SJCRH30 (cell line): Measurements from ENCODE around the gene ME3. TPM values are rescaled to one million over a fixed set of nuclear protein-coding genes. Genes with fewer than 3 reads are reported as not detected.

Source experiments
- DNase-seq, 2 experiments: peaks; one replicate each; pipeline ENCODE4 v3.0.0-alpha.2; 2015 to 2020
- H3K27ac ChIP-seq: fragments of 250-450 bp; sonication (Bioruptor Pico); 2 replicates; pipeline ENCODE4 v1.5.1; 2020; ENCODE audit warnings: mild to moderate bottlenecking, moderate library complexity
- H3K27me3 ChIP-seq: fragments of 250-450 bp; sonication (Bioruptor Pico); 2 replicates; pipeline ENCODE4 v1.5.1; 2020; ENCODE audit warnings: mild to moderate bottlenecking, moderate library complexity
- H3K36me3 ChIP-seq: fragments of 250-450 bp; sonication (Bioruptor Pico); 2 replicates; pipeline ENCODE4 v1.5.1; 2020; ENCODE audit warnings: mild to moderate bottlenecking, moderate library complexity
- H3K4me1 ChIP-seq: fragments of 250-450 bp; sonication (Bioruptor Pico); 2 replicates; pipeline ENCODE4 v1.5.1; 2020; ENCODE audit warnings: mild to moderate bottlenecking, moderate library complexity
- H3K4me3 ChIP-seq: fragments of 250-450 bp; sonication (Bioruptor Pico); 2 replicates; pipeline ENCODE4 v1.5.1; 2020; ENCODE audit warnings: mild to moderate bottlenecking, moderate library complexity
- H3K9me3 ChIP-seq: fragments of 250-450 bp; sonication (Bioruptor Pico); replicated peaks from 2 replicates; pipeline ENCODE4 v1.5.1; 2020; ENCODE audit warnings: mild to moderate bottlenecking, moderate library complexity
- total RNA-seq: library from RNA; depleted of rRNA; stranded (reverse); fragments of >200 nt; shearing (Covaris generic); gene quantifications from 2 replicates; pipeline ENCODE4 v1.2.3, GENCODE V29; 2014

ME3 gene
- total RNA-seq, 1 experiment from 2014 or later: not detected

- H3K4me1 ChIP-seq: peaks cover 35% of the 10 kb centered on the region
- H3K36me3 ChIP-seq: no peaks in the 10 kb centered on the region
- no peak overlapping the region for H3K27ac ChIP-seq
- no peak for DNase-seq
- no peak overlapping the region for H3K4me3 ChIP-seq
- no peaks in the 10 kb centered on the region for H3K27me3 ChIP-seq
- H3K9me3 ChIP-seq: no peaks in the 10 kb centered on the region
These were observed 213.4 kb downstream of the ME3 start for GRCh38 chr11:86459002-86459385.

GRCh38 chr11:86458294-86459001 lies 214.0 kb downstream of the ME3 start:
- Histone ChIP-seq H3K27me3 (no peaks in the 10 kb centered on the region), H3K4me3 (no peak overlapping the region), H3K4me1 (peaks cover 35% of the 10 kb centered on the region), H3K27ac (no peak overlapping the region), H3K9me3 (no peaks in the 10 kb centered on the region), H3K36me3 (no peaks in the 10 kb centered on the region)
- peak in 1 of 2 experiments; percentile 13 for DNase-seq

GRCh38 chr11:86456075-86456939 lies 216.1 kb downstream of the ME3 start:
- Histone ChIP-seq H3K27me3 (no peaks in the 10 kb centered on the region), H3K4me3 (no peak overlapping the region), H3K4me1 (peaks cover 31% of the 10 kb centered on the region), H3K9me3 (no peaks in the 10 kb centered on the region), H3K27ac (no peak overlapping the region), H3K36me3 (no peaks in the 10 kb centered on the region)
- peak; percentile 84 to 94 for DNase-seq

GRCh38 chr11:86453290-86454030 lies 219.0 kb downstream of the ME3 start:
- H3K9me3 ChIP-seq: no peaks in the 10 kb centered on the region
- no peak for DNase-seq
- H3K27me3 ChIP-seq: no peaks in the 10 kb centered on the region
- H3K4me3 ChIP-seq: no peak overlapping the region
- H3K27ac ChIP-seq: no peak overlapping the region
- peaks cover 2% of the 10 kb centered on the region; the same call in 1 of the 2 replicates for H3K4me1 ChIP-seq
- H3K36me3 ChIP-seq: no peaks in the 10 kb centered on the region

DNA sequence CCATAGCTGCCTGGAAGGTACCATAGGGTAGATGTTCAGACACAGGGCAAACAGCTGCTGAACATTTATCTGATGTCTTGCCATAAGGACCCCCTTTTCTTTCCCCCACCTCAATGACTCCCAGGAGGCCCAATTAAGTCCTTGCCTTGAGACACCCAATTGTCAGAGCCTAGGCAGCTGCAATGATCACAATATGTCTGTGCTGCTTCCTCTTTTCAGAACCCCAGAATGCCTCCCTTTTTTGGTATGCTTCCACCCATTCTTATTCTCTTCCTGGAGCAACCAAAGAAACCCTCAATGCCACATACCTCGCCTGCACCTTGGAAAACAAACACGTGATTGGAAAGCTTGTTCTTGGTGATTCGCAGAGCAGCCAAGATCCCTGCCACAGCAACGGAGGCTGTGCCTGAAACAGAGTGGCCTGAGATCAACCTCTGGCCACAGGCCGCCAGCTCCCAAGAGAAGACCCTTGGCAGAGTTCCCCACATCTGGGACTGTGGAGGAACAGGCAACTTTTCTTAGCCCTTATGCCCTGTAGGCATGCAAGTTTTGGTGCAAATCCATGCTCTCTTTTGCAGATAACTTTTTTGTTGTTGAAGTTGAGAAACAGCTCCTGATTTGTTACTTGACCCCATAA lies 222.3 kb downstream of the ME3 start:
- no peak for DNase-seq
- Histone ChIP-seq H3K36me3 (no peaks in the 10 kb centered on the region), H3K27me3 (no peaks in the 10 kb centered on the region), H3K4me1 (no peaks in the 10 kb centered on the region), H3K4me3 (no peak overlapping the region), H3K9me3 (no peaks in the 10 kb centered on the region), H3K27ac (no peak overlapping the region)

GRCh38 chr11:86447763-86448480 lies 224.5 kb downstream of the ME3 start:
- no peaks in the 10 kb centered on the region for H3K4me1 ChIP-seq
- no peak for DNase-seq
- no peak overlapping the region for H3K4me3 ChIP-seq
- H3K27me3 ChIP-seq: no peaks in the 10 kb centered on the region
- no peaks in the 10 kb centered on the region for H3K36me3 ChIP-seq
- no peak overlapping the region for H3K27ac ChIP-seq
- no peaks in the 10 kb centered on the region for H3K9me3 ChIP-seq

DNA sequence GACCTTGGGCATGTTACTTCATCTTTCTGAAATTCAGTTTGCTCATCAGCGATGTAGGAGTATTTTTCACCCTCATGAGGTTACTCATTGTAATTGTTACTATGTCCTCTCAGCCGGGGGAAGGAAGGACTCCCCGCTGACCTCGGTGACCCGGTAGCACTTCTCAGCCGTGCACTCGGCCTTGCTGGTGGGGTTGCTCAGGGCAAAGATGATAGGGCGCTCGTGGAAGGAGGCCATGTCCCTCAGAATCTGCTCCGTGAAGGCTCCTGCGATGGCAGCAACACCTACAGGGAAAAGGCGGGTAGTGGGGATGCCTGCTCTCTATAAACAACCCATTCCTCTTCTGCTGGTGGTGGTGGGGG lies 225.5 kb downstream of the ME3 start:
- Histone ChIP-seq H3K9me3 (no peaks in the 10 kb centered on the region), H3K36me3 (no peaks in the 10 kb centered on the region), H3K27ac (no peak overlapping the region), H3K4me1 (no peaks in the 10 kb centered on the region), H3K4me3 (no peak overlapping the region), H3K27me3 (no peaks in the 10 kb centered on the region)
- DNase-seq: no peak

GRCh38 chr11:86446163-86446923 lies 226.1 kb downstream of the ME3 start:
- Histone ChIP-seq H3K27ac (no peak overlapping the region), H3K9me3 (no peaks in the 10 kb centered on the region), H3K4me3 (no peak overlapping the region), H3K4me1 (no peaks in the 10 kb centered on the region), H3K27me3 (no peaks in the 10 kb centered on the region), H3K36me3 (no peaks in the 10 kb centered on the region)
- no peak for DNase-seq

DNA sequence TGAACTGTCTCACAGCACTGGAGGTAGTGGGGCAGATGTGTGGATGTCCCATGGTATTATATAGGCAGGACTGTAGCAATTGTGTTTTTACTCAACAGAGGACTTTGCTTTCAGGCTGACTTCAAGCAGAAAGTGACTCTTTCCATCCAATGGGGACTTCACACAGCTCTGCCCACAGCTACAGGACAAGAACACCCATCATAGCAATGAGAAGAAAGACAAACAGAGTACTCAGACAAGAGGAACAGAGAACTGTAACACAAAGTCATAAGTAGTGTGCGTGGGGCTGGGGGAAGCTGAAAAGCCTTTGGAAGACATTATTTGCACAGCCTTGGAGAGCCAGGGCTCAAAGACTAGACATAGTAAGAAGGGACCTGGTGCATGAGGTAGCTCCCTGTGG lies 227.4 kb downstream of the ME3 start:
- Histone ChIP-seq H3K36me3 (no peaks in the 10 kb centered on the region), H3K4me1 (no peaks in the 10 kb centered on the region), H3K9me3 (no peaks in the 10 kb centered on the region), H3K4me3 (no peak overlapping the region), H3K27me3 (no peaks in the 10 kb centered on the region), H3K27ac (no peak overlapping the region)
- DNase-seq: no peak

GRCh38 chr11:86443415-86443814 lies 229.0 kb downstream of the ME3 start:
- H3K9me3 ChIP-seq: no peaks in the 10 kb centered on the region
- H3K36me3 ChIP-seq: no peaks in the 10 kb centered on the region
- no peaks in the 10 kb centered on the region for H3K27me3 ChIP-seq
- peaks cover 5% of the 10 kb centered on the region for H3K4me1 ChIP-seq
- DNase-seq: no peak
- H3K27ac ChIP-seq: no peak overlapping the region
- H3K4me3 ChIP-seq: no peak overlapping the region

DNA sequence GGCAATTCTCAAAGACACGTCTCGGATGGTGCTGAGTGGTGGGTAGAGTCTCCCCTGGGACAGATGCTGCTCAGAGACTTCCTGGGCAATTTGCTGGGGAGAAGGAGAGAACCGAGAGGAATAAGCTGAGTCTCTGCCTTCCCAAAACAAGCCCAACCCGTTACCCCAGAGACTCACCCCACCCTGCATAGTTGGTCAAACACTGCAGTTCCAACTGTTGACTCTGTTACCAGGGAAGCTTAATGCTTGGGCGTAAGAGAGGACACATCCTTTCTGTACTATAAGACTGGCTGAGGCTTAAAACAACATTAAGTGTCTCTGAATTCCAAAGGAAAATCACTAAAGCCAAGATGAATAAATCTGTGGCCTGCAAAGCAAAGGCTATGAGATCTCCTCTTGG lies 229.6 kb downstream of the ME3 start:
- H3K36me3 ChIP-seq: no peaks in the 10 kb centered on the region
- no peaks in the 10 kb centered on the region for H3K27me3 ChIP-seq
- peaks cover 5% of the 10 kb centered on the region for H3K4me1 ChIP-seq
- no peaks in the 10 kb centered on the region for H3K9me3 ChIP-seq
- DNase-seq: no peak
- H3K4me3 ChIP-seq: no peak overlapping the region
- H3K27ac ChIP-seq: no peak overlapping the region

GRCh38 chr11:86442420-86442819 lies 230.0 kb downstream of the ME3 start:
- no peak for DNase-seq
- Histone ChIP-seq H3K36me3 (no peaks in the 10 kb centered on the region), H3K27me3 (no peaks in the 10 kb centered on the region), H3K9me3 (no peaks in the 10 kb centered on the region), H3K27ac (no peak overlapping the region), H3K4me3 (no peak overlapping the region), H3K4me1 (peaks cover 5% of the 10 kb centered on the region)

- no peaks in the 10 kb centered on the region for H3K9me3 ChIP-seq
- H3K4me1 ChIP-seq: peaks cover 5% of the 10 kb centered on the region
- no peaks in the 10 kb centered on the region for H3K27me3 ChIP-seq
- no peak overlapping the region for H3K4me3 ChIP-seq
- no peak for DNase-seq
- H3K36me3 ChIP-seq: no peaks in the 10 kb centered on the region
- H3K27ac ChIP-seq: no peak overlapping the region
These were observed 231.6 kb downstream of the ME3 start for GRCh38 chr11:86440843-86441242.

DNA sequence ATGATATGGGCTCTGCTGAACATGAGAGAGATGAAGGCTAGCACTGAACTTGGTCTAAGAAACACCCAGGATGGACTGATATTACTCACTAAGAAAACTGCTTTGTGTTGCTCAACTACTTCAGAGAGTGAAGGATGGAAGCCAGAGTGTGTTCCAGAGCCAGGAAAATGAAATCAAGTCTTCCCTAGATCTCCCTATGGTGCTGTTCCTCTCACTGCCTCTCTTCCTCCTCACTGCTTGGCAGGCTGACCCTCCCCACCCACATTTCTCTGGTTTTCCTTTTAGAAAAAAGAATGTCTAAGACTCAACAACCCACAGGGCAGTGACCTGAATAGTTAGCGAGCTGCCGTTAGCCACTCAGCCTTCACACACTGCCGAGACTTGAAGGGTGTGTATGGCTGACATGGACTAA lies 232.1 kb downstream of the ME3 start:
- no peaks in the 10 kb centered on the region for H3K36me3 ChIP-seq
- no peak for DNase-seq
- no peak overlapping the region for H3K27ac ChIP-seq
- H3K4me1 ChIP-seq: peaks cover 5% of the 10 kb centered on the region
- H3K27me3 ChIP-seq: no peaks in the 10 kb centered on the region
- H3K9me3 ChIP-seq: no peaks in the 10 kb centered on the region
- no peak overlapping the region for H3K4me3 ChIP-seq
